Calu3 (cell line): ENCODE data around the gene PORCN. TPM values are rescaled to one million over a fixed set of nuclear protein-coding genes. Genes with fewer than 3 reads are reported as not detected.

Experiments used
- BruUV-seq: library from RNA; stranded (reverse); fragments of 400-500 nt; replicated peaks from 2 replicates; lab custom pipeline; 2021; lab: Mats Ljungman, UMichigan
- CTCF ChIA-PET: fragments of 300-600 bp; sonication (Branson Sonifier 250); formaldehyde crosslinking; loops from one replicate; lab custom pipeline; 2022; ENCODE audit warnings: antibody characterized with exemption; lab: Charles Lee
- DNase-seq: peaks from one replicate; pipeline ENCODE4 v3.0.0; 2022
- H3K27ac Mint-ChIP-seq: one replicate; pipeline ENCODE4 v1.8.0; 2022; ENCODE audit warnings: mixed read lengths; ENCODE audit not compliant: unreplicated experiment
- H3K27me3 Mint-ChIP-seq: one replicate; pipeline ENCODE4 v1.8.0; 2022; ENCODE audit warnings: mixed read lengths; ENCODE audit not compliant: unreplicated experiment
- H3K36me3 Mint-ChIP-seq: one replicate; pipeline ENCODE4 v1.8.0; 2022; ENCODE audit warnings: mild to moderate bottlenecking, moderate library complexity, mixed read lengths; ENCODE audit not compliant: insufficient read depth, unreplicated experiment
- H3K4me1 Mint-ChIP-seq: one replicate; pipeline ENCODE4 v1.8.0; 2022; ENCODE audit warnings: mild to moderate bottlenecking, low read depth, mixed read lengths; ENCODE audit not compliant: unreplicated experiment
- H3K4me3 Mint-ChIP-seq: one replicate; pipeline ENCODE4 v1.8.0; 2022; ENCODE audit warnings: mild to moderate bottlenecking, low read depth, moderate library complexity, mixed read lengths; ENCODE audit not compliant: unreplicated experiment
- H3K9me3 Mint-ChIP-seq: one replicate; pipeline ENCODE4 v1.8.0; 2022; ENCODE audit warnings: low read depth, mixed read lengths; ENCODE audit not compliant: unreplicated experiment
- intact Hi-C: fragments of 100-400 bp; cut with micrococcal nuclease; formaldehyde crosslinking; loops from one replicate; pipeline ENCODE4 v1.10.0; 2022; ENCODE audit not compliant: unreplicated experiment
- total RNA-seq: library from RNA; stranded (reverse); gene quantifications from 2 replicates; pipeline ENCODE4 v1.2.3, GENCODE V29; 2022
- TF ChIP-seq, protein P1 (sequence below): fragments of 200-600 bp; IDR thresholded peaks from one replicate; pipeline ENCODE4 v1.8.0; 2022; ENCODE audit warnings: antibody characterized with exemption; ENCODE audit not compliant: unreplicated experiment

Gene PORCN
- total RNA-seq, 1 experiment from 2014 or later: 19.3 TPM

DNA sequence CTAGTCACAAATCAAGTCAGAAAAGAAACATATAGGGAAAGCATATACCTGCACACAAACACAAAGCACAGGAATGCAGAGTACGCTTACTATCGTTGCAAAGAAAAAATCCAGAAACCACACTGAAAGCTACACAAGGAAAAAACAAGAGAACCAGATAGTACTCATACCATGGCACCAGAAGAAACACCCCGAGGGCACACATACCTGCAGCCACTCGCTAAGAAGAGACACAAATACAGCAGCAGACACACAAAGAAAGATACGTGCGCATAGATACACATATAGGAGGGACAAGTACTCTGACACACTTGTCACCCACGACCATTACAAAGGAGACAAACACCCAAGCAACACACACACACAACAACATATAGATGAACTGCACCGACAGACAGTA lies 37.3 kb upstream of the PORCN start:
- H3K4me3 Mint-ChIP-seq: no peak overlapping the region
- peaks cover 39% of the 10 kb centered on the region for H3K27me3 Mint-ChIP-seq
- TF ChIP-seq, protein P1, sequence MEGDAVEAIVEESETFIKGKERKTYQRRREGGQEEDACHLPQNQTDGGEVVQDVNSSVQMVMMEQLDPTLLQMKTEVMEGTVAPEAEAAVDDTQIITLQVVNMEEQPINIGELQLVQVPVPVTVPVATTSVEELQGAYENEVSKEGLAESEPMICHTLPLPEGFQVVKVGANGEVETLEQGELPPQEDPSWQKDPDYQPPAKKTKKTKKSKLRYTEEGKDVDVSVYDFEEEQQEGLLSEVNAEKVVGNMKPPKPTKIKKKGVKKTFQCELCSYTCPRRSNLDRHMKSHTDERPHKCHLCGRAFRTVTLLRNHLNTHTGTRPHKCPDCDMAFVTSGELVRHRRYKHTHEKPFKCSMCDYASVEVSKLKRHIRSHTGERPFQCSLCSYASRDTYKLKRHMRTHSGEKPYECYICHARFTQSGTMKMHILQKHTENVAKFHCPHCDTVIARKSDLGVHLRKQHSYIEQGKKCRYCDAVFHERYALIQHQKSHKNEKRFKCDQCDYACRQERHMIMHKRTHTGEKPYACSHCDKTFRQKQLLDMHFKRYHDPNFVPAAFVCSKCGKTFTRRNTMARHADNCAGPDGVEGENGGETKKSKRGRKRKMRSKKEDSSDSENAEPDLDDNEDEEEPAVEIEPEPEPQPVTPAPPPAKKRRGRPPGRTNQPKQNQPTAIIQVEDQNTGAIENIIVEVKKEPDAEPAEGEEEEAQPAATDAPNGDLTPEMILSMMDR: no peak
- intact Hi-C loops: no loop called here
- H3K4me1 Mint-ChIP-seq: peaks cover 1% of the 10 kb centered on the region
- DNase-seq: no peak
- no peaks in the 10 kb centered on the region for H3K9me3 Mint-ChIP-seq
- peaks cover 15% of the 10 kb centered on the region for H3K36me3 Mint-ChIP-seq
- no TSS peak for BruUV-seq
- CTCF ChIA-PET: interaction anchor here (0.7 kb wide), 1 partner anchor 17 kb away, joined by 3 read pairs; no protein-coding TSS in a partner anchor
- H3K27ac Mint-ChIP-seq: no peak overlapping the region

DNA sequence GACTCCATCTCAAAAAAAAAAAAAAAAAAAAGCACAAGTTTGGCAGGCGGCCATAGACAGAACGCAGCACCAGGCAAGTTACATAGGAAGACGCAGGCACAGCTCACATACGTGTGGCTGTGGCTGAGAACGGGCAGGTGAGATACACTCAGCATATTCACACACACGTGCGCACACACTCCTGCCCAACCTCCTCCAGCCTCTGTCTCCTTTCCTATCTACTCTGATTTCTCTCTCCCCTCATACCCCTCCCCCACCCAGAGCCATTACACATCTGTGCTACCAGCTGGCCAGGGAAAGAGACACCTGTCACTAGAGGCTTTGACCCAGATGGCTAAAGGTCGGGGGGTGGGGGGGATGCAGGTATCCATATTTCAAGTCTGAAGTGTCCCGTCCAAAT lies 36.6 kb upstream of the PORCN start:
- no peak overlapping the region for H3K4me3 Mint-ChIP-seq
- CTCF ChIA-PET: no interaction called here
- H3K27me3 Mint-ChIP-seq: peaks cover 32% of the 10 kb centered on the region
- intact Hi-C loops: no loop called here
- H3K36me3 Mint-ChIP-seq: peaks cover 23% of the 10 kb centered on the region
- no peak overlapping the region for H3K27ac Mint-ChIP-seq
- peaks cover 9% of the 10 kb centered on the region for H3K4me1 Mint-ChIP-seq
- DNase-seq: no peak
- H3K9me3 Mint-ChIP-seq: no peaks in the 10 kb centered on the region
- TF ChIP-seq, protein P1: no peak
- no TSS peak for BruUV-seq

DNA sequence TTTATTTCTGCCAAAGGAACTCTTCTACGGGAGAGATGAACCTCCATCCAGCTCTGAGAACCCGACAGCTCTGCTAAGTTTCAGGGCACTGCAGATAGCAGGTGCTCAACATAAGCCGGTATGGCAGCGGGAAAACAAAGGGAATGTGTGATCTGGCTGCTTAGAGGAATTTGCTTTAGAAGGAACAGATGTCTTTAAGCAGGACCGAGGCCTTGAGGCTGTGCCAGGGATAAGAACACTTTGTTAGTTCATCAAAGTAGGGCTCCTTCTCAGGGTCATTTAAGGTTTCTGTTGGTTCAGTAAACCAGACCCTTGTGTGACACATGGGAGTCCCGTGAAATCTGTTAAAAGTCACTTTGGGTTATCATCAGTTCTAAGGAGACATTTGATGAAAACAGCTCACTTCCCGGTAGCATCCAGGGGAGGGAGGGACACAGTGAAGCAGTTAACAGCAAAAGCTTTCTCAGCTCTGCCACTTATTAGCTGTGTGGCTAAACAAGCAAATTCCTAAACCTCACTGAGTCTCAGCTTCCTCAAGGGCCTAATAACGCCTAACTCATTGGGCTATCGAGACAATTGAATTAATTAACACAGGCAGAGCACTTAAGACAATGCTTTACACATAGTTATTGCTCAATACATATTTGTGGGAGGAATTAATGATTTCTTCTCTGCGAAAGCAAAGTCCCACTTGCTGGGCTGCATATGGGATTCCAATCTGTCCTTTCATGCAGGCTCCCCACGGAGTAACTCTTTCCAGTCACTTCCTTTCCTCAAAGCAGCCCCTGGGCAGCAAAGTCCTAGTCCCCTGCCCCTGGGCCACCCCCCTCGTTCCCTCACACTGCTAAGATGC lies 35.7 kb upstream of the PORCN start:
- CTCF ChIA-PET: interaction anchor here (1.2 kb wide), 1 partner anchor 388 kb away, joined by 3 read pairs; no protein-coding TSS in a partner anchor
- no peak for DNase-seq
- Mint-ChIP-seq H3K36me3 (peaks cover 31% of the 10 kb centered on the region), H3K27ac (no peak overlapping the region), H3K4me3 (no peak overlapping the region), H3K4me1 (peaks cover 17% of the 10 kb centered on the region), H3K27me3 (peaks cover 24% of the 10 kb centered on the region), H3K9me3 (no peaks in the 10 kb centered on the region)
- TF ChIP-seq, protein P1: no peak
- intact Hi-C loops: no loop called here
- no TSS peak for BruUV-seq

DNA sequence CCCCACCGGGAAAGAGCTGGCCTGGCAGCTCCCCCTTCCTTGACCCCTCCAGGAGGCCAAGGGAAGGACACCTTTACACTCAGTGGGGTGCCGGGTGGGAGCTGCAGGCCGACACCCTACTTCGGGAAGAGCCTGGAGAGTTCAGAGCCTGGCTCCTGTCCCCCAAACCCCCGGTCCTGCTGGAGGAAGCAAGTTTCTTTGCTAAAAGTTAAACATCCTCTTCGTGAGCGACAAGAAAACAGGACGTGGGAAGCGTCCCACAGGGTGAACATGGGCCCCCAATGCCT lies 35.1 kb upstream of the PORCN start:
- DNase-seq: no peak
- CTCF ChIA-PET: interaction anchor here (1.2 to 1.5 kb wide), 3 partner anchors 21 to 388 kb away, joined by 3 to 10 read pairs (median 4); partner anchors contain the start of gene TBC1D25
- Mint-ChIP-seq H3K27me3 (peaks cover 18% of the 10 kb centered on the region), H3K9me3 (no peaks in the 10 kb centered on the region), H3K4me3 (no peak overlapping the region), H3K27ac (no peak overlapping the region), H3K4me1 (peaks cover 23% of the 10 kb centered on the region), H3K36me3 (peaks cover 36% of the 10 kb centered on the region)
- TF ChIP-seq, protein P1: no peak
- no TSS peak for BruUV-seq
- intact Hi-C loops: no loop called here
